Measurements from ENCODE around the gene HS3ST5.
A peak's percentile ranks its signal among the peaks of the same experiment; 100 is the strongest.
"Not testable (repeated sequence)": the region's sequence is repeated elsewhere in the genome, so short reads cannot be mapped to it uniquely, and the experiment has no call there.

HS3ST5 gene

GRCh38 chr6:114315831-114316595 is 26.8 kb downstream of the HS3ST5 start:
- Histone ChIP-seq H2AFZ (ENCODE audit: low read depth, low read length) (no peak overlapping the region), H3K9me3 (ENCODE audit: insufficient read depth, low read length) (no peaks in the 10 kb centered on the region), H3K9ac (ENCODE audit: low read length) (no peak overlapping the region), H3K4me2 (ENCODE audit: low read length) (no peak overlapping the region), H3K27me3 (ENCODE audit: low read depth, low read length) (no peaks in the 10 kb centered on the region), H4K20me1 (ENCODE audit: insufficient read depth, low read length) (no peaks in the 10 kb centered on the region), H3K4me1 (ENCODE audit: low read length) (peaks cover 9% of the 10 kb centered on the region), H3K27ac (ENCODE audit: low read length) (no peak overlapping the region), H3K79me2 (ENCODE audit: low read length) (no peaks in the 10 kb centered on the region), H3K4me3 (ENCODE audit: low read length) (no peak overlapping the region), H3K36me3 (replicated peaks; ENCODE audit: low read depth, low read length) (no peaks in the 10 kb centered on the region)
- TF ChIP-seq CTCF (IDR thresholded peaks at IDR 0.05; ENCODE audit: low read depth, low read length) (no peak), EZH2phosphoT487 (IDR thresholded peaks at IDR 0.05; ENCODE audit: low read depth) (no peak)

GRCh38 chr6:114313816-114314215 is 29.0 kb downstream of the HS3ST5 start:
- H3K27me3 ChIP-seq (ENCODE audit: low read depth, low read length); H3K4me1 ChIP-seq (ENCODE audit: low read length); H3K4me3 ChIP-seq (ENCODE audit: low read length); H3K36me3 ChIP-seq (replicated peaks; ENCODE audit: low read depth, low read length); H3K27ac ChIP-seq (ENCODE audit: low read length); H3K79me2 ChIP-seq (ENCODE audit: low read length); H3K9me3 ChIP-seq (ENCODE audit: insufficient read depth, low read length); H3K9ac ChIP-seq (ENCODE audit: low read length); H4K20me1 ChIP-seq (ENCODE audit: insufficient read depth, low read length); H3K4me2 ChIP-seq (ENCODE audit: low read length); H2AFZ ChIP-seq (ENCODE audit: low read depth, low read length): not testable (repeated sequence)

GRCh38 chr6:114312931-114313330 is 29.9 kb downstream of the HS3ST5 start:
- H3K27ac ChIP-seq (ENCODE audit: low read length): no peak overlapping the region
- no peaks in the 10 kb centered on the region for H3K27me3 ChIP-seq (ENCODE audit: low read depth, low read length)
- H3K4me2 ChIP-seq (ENCODE audit: low read length): peak overlapping the region; percentile 14; the same call in 1 of the 2 replicates
- no peaks in the 10 kb centered on the region for H4K20me1 ChIP-seq (ENCODE audit: insufficient read depth, low read length)
- no peaks in the 10 kb centered on the region for H3K36me3 ChIP-seq (replicated peaks; ENCODE audit: low read depth, low read length)
- H3K79me2 ChIP-seq (ENCODE audit: low read length): no peaks in the 10 kb centered on the region
- H3K9me3 ChIP-seq (ENCODE audit: insufficient read depth, low read length): no peaks in the 10 kb centered on the region
- H2AFZ ChIP-seq (ENCODE audit: low read depth, low read length): no peak overlapping the region
- TF ChIP-seq EZH2phosphoT487 (IDR thresholded peaks at IDR 0.05; ENCODE audit: low read depth): no peak
- TF ChIP-seq CTCF (IDR thresholded peaks at IDR 0.05; ENCODE audit: low read depth, low read length): no peak
- H3K4me3 ChIP-seq (ENCODE audit: low read length): no peak overlapping the region
- peaks cover 9% of the 10 kb centered on the region for H3K4me1 ChIP-seq (ENCODE audit: low read length)
- no peak overlapping the region for H3K9ac ChIP-seq (ENCODE audit: low read length)

- Histone ChIP-seq H2AFZ (ENCODE audit: low read depth, low read length) (no peak overlapping the region), H3K36me3 (replicated peaks; ENCODE audit: low read depth, low read length) (peaks cover 3% of the 10 kb centered on the region), H3K4me2 (ENCODE audit: low read length) (no peak overlapping the region), H3K27me3 (ENCODE audit: low read depth, low read length) (no peaks in the 10 kb centered on the region), H3K27ac (ENCODE audit: low read length) (no peak overlapping the region), H3K4me3 (ENCODE audit: low read length) (no peak overlapping the region), H3K79me2 (ENCODE audit: low read length) (no peaks in the 10 kb centered on the region), H3K4me1 (ENCODE audit: low read length) (peaks cover 9% of the 10 kb centered on the region), H3K9ac (ENCODE audit: low read length) (no peak overlapping the region), H4K20me1 (ENCODE audit: insufficient read depth, low read length) (no peaks in the 10 kb centered on the region), H3K9me3 (ENCODE audit: insufficient read depth, low read length) (no peaks in the 10 kb centered on the region)
- TF ChIP-seq CTCF (IDR thresholded peaks at IDR 0.05; ENCODE audit: low read depth, low read length) (no peak), EZH2phosphoT487 (IDR thresholded peaks at IDR 0.05; ENCODE audit: low read depth) (no peak)
Observed at GRCh38 chr6:114310053-114310452, 32.8 kb downstream of the HS3ST5 start.

All from OCI-LY3 (cell line).